Inflammatory macrophage (primary cell): ENCODE results near the gene CFAP74.
"Not testable (repeated sequence)": the region's sequence is repeated elsewhere in the genome, so short reads cannot be mapped to it uniquely, and the experiment has no call there.

ENCODE experiments used
- DNase-seq, 2 donors: peaks; one replicate each; pipeline ENCODE4 v3.0.0-alpha.2; 2020 to 2022

CFAP74 gene

DNA sequence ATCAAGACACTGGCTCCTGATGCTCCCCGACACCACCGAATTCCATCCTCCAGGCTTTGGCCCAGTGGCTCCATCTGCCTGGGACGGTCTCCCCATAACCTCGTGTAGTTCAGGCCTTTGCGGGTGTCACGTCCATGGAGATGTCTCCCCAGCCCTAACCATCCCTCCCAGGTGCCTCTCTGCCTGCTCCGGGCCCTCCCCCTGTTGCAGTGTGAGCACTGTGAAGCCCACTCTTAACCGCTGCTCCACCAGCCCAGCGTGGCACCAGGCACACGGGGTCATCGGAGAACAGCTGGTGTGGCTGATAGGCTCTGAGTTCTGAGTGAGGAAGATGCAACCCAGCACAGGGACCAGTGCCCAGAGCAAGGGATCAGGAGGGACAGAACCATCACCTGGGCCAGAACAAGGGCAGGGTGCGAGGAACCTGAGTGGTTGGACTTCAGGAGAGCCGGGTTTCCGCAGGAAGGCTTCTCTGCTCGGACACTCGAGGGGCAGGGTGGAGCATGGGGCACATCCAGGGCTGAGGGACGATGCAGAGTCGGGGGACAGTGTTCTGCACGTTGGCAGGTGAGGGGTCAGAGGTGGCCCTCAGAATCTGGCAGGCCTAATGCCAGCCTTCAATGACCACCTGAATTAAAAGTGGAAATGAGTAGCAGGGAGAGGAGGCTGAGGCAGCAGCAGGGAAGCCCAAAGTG is 110.1 kb downstream of the CFAP74 start:
- no peak for DNase-seq

DNA sequence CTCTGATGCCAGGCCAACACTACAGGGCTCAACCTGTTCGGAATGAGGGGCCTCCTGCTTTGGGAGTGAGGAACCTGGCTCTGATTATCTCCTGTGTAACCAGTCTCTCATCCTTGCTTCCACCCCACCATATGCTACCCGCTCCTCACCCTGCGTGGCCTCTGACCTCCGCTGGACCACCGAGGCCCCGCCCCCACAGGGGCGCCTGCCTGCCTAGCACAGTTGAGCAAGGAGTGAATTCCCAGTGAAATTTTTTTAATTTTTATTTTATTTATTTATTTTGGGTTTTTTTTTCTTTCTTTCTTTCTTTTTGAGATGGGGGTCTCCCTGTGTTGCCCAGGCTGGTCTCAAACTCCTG is 110.8 kb downstream of the CFAP74 start:
- no peak for DNase-seq

DNA sequence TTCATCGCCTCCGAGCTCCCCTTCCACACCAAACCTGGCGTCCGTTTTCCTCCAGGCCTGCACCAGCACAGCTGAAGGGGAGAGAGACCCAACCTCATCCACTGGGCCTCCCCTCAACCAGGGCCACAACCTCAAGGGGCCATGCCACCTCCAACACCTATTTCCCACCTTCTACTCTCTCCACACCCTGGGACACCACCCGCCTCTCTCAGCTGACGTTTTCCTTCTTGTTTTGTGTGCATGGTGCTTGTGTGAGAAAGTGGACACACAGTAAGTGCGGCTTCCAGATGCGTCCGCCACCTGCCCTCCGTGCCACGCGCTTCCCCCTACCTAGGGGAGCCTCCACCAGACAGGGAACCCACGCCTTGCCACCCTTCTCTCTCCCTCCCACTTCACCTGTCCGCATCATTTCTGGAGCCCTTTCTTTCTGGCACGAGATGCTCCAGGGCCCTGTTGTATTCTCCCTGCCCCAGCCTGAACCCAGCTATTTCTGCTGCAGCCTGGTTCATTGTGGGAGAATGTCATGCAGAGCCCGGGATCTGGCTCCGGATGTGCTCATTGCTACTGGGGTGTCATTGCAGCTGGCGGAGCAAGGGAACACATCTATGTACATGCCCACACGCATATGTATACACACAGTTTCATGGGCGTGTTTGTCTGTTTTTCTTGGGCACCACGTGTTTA is 111.4 kb downstream of the CFAP74 start:
- DNase-seq = no peak

DNA sequence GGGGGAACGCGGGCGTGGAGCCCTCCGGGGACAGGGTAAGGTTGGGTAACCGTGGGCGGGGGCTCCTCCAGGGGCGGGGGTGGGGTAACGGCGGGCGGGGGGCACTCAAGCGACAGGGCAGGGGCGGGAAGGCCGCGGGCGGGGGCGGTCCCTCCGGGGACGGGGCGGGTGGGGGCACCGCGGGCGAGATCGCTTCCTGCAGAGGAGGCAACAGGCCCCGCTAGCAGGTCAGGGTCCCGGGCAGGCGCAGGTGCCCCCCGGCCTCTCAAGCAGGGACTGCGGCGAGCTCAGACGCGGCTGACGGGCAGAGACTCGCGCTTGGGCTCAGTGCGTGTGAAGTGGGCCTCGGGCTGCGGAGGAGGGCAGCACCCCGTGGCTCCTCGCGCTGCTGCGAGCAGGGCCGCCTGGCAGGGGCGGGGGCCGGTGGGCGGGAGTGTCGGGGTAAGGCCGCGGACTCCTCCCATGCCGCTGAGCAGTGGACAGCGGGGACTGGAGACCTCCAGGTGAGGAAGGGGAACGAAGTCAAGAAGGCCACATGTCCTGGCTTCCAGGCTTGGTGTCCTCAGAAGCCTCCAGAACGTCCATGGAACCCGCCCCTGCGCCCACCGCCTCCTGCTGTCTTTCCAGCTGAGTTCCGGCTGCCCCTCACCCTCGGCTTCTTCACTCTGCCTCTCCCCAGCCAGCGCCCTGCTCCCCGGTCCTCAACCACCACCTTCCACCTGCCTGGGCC is 112.1 kb downstream of the CFAP74 start:
- DNase-seq = peak; percentile 41 to 78

DNA sequence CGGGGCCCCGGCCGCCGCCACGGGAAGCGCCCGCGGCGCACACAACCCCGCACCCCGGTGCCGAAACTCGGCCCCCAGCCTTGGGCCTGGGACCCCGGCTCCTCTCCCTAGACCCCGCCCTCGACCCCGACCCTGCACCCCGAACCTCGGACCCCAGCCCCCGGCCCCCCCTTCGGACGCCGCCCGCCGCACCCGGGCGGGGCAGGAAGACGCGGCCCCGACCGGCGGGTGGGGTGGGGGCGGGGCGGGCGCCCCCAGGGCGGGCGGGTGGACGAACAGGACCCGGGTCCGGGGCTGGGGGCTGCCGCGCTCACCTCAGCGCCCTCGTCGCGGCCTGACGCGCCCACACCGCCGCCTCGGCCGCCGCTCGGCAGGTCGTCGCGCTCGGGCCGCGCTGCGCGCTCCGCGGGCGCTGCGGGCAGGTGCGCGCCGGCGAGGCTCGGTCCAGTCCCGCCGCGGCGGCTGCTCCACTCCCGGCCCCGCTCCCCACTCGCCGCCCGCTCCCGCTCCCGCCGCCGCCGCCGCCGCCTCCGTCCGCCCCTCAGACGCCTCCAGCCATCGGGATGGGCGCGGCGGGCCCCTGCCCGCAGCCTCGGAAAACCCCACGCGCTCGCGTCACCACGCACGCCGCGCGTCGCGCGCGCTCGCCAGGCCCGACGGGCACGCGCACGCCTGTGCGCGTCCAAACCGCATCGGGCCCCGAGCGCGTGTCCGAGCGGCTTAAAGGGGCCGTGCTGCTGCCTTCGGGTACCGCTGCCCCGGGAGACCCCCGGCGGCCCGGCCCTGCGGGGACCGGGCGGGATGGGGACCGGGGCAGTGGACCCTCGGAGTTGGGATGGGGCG is 112.9 kb downstream of the CFAP74 start, which contains the start of gene GNB1:
Gene GNB1 (minus strand): TSS at position 582 of the 843 bp plus-strand sequence. CDS start 65,634 bp downstream, outside the sequence.
- peak; percentile 90 to 93 for DNase-seq

DNA sequence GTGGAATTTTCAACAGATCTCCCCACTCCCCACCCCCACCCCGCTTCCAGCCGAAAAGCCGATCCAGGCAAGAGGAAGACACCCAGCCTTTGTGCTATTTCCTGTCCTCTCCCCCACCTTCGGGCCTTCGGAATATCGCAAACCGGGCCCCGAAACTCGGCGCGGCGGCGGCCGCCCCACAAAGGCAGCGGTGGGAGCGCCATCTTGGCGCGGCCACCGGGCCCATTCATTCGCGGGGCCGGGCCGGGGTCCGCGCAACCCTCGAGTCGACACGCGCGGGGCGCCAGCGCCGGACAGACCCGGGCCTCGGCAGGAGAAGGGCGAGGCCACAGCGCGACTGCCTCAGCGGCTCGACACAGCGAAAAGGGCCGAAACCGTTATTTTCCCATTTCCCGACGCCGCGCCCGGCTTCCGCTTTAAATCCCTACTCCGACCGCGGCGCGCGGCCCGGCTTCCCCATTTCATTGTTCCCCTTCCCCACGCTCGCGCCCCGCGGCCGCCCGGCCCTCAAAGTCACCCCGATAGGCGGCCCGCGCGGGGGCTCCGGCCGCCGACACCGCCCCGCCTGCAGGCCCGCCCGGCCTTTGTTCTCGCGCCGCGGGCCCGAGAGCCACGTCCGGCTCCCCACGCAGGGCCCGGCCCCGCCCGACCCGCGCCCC is 113.6 kb downstream of the CFAP74 start:
- DNase-seq = peak; percentile 88 to 93

DNA sequence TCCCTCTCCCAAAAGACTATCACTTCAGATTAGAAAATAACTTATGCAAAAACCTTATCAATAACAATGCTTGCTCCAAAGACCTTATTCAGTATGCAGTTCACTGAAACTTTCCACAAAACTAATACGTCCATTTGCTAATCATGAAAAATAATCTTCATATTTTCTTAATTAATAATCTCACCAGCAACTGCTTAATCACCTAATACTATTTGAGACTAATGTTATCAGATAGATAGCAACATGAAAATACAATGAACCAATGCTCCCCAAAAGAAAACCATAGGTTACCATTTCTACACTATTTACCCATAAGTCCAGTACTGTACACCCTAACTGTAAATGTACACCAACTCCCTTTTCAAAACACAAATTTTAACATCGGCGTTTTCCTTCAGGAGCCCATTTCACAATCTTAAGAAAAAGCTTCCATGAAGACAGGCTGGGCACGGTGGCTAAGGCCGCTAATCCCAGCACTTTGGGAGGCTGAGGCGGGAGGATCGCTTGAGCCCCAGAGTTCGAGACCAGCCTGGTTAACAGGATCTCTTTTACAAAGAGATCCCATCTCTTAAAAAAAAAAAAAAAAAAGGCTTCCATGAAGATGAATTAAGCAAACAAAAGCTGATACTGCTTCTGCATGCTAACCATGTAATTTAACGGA is 114.4 kb downstream of the CFAP74 start:
- peak; percentile 14 to 16 for DNase-seq

DNA sequence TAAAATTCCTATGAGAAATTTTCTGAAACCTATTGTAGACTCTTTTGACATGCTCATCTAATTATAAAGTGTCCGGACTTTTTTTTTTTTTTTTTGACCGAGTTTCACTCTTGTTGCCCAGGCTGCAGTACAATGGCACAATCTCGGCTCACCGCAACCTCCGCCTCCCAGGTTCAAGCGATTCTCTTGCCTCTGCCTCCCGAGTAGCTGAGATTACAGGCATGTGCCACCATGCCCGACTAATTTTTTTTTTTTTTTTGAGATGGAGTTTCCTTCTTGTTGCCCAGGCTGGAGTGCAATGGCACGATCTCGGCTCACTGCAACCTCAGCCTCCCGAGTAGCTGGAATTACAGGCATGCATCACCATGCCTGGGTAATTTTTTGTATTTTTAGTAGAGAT is 119.7 kb downstream of the CFAP74 start:
- not testable (repeated sequence) for DNase-seq

DNA sequence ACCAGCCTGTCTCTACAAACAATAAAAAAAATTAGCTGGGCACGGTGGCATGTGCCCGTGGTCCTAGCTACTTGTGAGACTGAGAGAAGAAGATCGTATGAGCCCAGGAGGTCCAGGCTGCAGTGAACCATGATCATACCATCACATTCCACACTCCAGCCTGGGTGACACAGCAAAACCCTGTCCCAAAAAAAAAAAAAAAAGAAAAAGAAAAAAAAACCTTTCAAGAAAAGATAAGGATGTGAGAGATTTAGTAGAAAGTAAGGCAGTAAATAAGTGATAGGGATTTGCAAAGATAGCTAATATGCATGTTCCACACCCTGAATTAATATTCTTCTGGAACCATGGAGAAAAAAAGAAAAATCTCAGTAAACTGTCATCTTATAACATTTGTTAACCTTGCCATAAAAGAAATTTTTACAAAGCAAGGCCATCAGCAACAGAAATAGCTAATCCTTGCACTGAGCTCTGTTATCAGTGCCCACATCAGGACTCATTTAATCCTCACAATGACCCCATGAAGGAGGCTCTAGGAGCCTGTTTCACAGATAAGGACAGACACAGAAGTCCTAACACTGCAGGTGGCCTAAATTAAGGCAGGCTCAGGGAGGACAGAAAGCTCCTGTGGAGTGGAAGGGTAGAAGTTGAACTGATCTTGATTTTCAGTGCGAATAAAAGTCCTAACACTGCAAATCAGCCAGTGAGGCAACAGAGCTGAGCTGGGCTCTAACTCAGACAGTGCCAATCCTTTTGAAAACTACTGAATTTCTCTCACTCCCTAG is 120.3 kb downstream of the CFAP74 start:
- DNase-seq = no peak

DNA sequence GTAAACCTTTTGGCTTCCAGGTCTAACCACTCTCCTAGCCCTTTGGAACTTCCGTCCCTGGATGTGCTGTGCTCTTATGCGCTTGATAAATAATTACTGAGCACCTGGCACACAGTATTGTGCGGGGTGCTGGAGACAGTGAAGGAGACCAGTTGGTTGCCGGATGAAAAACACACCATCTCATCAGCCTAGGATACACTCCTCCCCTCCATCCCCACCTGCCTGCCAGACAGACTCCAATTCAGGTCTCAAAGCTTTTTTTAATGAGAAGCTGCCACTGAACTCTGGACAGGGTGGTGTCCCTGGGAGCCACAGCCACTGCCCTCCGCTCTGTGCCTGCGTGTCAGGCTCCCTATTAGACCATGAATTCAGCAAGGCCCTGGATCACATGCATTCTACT is 121.9 kb downstream of the CFAP74 start:
- no peak for DNase-seq

DNA sequence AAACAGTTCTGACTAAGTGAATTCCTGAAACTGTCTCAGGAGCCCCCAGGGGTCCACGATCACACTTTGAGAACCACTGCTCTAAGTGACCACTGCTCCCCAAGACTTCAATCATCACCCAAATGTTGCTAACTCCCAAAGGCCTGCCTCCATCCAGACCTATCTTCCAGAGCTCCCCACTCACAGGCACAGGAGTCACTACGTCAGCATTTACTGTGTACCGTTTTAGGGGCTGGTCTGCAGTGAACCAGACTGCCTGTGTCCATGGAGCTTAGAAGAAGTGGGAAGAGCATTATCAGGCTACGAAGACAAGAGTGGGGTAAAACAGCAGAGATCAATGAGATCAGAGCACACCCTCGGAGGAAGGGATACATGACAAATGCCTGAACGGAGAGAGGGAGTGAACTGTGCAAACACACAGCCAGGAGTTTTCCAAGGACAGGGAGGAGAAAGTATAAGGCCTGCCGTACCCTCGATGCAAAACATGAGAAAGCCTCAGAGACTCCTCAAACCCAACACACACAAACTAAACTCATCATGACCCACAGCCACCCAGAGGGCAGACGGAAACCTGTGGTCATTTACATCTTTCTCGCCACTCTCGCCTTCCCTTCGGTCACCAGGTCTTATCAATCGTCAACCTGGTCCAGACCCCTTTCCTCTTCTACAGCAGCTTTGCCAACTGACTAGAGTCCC is 122.8 kb downstream of the CFAP74 start:
- DNase-seq = no peak

DNA sequence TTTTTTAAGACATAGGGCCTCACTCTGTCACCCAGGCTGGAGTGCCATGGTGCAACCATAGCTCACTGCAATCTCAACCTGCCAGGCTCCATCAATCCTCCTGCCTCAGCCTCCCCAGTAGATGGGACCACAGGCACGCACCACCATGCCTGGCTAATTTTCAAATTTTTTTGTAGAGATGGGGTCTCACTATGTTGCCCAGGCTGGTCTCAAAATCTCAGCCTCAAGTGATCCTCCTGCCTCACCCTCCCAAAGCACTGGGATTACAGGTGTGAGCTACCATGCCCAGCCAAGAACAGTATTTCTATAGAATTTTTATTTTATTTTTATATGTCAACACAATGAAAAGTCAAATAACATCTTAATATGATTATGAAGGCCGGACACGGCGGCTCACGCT is 123.6 kb downstream of the CFAP74 start:
- DNase-seq = no peak

DNA sequence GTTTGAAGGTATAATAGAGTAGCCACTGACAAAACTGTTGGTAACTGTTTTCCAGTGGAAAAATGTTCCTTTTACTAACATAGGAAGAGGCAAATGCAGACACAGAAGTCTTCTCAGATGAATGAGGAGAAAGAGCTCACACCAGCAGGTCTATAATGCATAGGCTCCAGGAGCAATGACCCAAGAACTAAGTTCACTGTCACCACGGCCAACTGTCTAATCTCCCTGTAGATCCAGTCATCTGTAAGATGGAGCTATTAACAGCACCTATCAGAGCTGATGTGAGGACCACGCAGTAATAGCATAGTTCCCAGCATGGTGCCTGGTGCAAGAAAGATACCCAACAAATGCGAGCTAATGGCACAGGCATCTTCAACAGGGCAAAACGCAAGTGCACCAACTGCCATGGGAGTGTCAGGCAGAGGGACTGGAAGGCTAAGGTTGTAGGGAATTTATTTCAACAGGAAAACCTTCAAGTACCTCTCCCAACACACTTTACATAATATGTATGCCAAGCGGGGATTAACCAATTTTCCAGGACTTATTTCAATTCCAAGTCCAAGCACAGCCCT is 125.6 kb downstream of the CFAP74 start:
- no peak for DNase-seq

DNA sequence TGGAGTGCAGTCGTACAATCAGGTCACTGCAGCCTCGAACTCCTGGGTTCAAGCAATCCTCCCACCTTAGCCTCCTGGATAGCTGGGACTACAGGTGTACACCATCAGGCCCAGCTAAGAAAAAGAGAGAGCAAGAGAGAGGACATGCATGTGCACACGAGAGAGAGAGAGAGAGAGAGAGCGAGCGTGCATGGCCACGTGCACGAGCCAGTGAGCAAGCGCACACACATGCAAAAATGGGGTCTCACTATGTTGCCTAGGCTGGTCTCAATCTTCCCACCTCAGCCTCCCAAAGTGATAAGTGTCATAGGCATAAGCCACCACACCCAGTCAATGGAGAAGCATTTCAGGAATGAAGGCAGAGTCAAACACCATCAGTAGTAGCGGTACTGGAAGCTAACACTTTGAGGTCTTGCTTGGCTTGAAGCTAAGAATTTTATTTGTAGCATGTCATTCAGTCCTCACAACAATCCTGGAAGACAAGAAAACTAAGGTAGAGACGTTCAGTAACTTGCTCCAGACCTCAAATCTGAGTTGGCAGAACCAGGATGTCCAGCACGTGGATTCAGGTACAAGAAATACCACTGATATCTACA is 127.2 kb downstream of the CFAP74 start:
- DNase-seq = no peak

DNA sequence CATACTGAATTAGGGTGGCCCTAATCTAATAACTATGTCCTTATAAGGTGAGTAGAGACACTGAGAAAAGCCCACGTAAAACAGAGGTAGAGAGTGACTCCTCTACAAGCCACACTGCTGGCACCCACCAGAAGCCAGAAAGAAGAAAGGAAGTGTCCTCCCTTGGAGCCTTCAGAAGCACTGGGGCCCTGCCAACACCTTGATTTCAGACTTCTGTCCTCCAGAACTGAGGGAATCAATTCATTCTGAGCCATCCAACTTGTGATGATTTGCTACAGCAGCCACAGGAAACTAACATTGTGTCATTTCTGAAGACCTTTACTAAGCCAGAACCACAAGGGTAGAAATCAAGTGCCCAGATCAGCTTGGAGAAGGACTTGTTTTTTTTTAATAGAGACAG is 127.7 kb downstream of the CFAP74 start:
- DNase-seq = no peak

DNA sequence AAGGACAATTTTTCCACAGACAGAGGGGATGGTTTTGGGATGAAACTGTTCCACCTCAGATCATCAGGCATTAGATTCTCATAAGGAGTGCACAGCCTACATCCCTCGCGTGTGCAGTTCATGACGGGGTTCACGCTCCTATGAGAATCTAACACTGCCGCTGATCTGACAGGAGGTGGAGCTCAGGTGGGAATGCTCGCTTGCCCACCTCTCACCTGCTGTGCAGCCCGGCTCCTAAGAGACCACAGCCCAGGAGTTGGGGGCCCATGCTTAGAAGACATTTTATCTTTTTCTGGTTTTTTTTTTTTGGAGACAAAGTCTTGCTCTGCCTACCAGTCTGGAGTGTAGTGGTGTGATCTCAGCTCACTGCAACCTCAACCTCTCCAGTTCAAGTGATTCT is 128.7 kb downstream of the CFAP74 start:
- DNase-seq = no peak

DNA sequence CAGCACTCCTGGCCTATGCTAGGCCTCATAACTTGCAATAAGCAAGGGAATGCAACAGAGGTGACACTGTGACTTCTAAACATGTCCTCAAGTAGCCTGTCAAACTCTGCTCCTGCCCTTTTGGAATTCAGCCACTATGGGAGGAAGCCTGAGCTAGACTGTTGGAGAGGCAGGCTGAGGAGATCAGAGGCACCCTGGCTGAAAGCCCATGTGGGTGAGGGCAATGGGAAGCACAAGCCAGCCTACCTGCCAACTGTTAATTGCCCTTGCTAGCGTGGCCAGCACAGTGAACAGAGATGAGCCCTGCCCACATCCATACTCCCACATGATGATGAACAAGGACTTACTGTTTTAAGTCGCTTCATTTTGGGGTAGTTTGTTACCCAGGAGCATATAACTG is 130.4 kb downstream of the CFAP74 start:
- DNase-seq = no peak

DNA sequence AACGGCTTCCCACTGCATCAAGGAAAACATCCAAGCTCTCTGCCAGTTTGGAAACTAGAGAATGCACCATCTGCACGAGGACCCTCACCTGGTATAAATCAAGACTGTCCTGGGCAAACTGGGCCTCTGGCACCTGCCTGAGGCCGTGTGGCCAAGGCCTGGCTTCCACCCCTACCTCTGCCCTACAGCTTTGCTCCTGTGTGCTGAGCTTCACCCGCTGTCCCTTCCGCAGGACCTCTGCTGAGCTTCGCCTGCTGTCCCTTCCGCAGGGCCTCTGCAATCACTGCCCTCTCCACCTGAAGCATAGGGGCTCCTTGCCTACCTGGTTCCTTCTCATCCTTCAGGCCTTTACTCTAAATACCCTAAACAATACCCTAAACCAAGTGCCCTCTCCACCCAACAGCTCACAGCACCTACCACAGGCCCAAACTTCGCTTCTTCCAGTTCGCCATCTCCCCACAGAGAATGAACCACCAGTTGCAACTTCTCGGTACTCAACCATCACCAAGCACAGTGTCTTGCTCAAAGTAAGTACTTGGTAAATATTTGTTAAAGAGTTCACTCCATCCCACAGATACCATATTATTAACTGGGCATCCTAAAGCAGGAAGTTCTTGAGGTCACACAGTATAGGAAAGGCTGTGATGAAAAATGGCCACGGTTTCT is 131.1 kb downstream of the CFAP74 start:
- DNase-seq = no peak
